Activated T-helper 17 cell treated with anti-CD3 and anti-CD28 coated beads, Interleukin-2, amount 50 U/mL, for 72 hours (primary cell): ENCODE data around the gene GLDN. TPM values are rescaled to one million over a fixed set of nuclear protein-coding genes. Genes with fewer than 3 reads are reported as not detected.
A peak's percentile ranks its signal among the peaks of the same experiment; 100 is the strongest.

Source experiments
- ATAC-seq: fragments of 150-1000 bp; cut with Tn5 transposase; replicated peaks from 2 replicates; pipeline ENCODE4 v1.10.0; 2021; ENCODE audit warnings: mild to moderate bottlenecking, moderate library complexity
- H3K27ac Mint-ChIP-seq: one replicate; pipeline ENCODE4 v1.8.0; 2022; ENCODE audit warnings: mixed read lengths
- H3K27me3 Mint-ChIP-seq: one replicate; pipeline ENCODE4 v1.8.0; 2022; ENCODE audit warnings: mixed read lengths
- H3K36me3 Mint-ChIP-seq: one replicate; pipeline ENCODE4 v1.8.0; 2022; ENCODE audit warnings: low read depth, mild to moderate bottlenecking, mixed read lengths
- H3K4me1 Mint-ChIP-seq: one replicate; pipeline ENCODE4 v1.8.0; 2022; ENCODE audit warnings: mixed read lengths
- H3K4me3 Mint-ChIP-seq: one replicate; pipeline ENCODE4 v1.8.0; 2022; ENCODE audit warnings: mild to moderate bottlenecking, mixed read lengths
- H3K9me3 Mint-ChIP-seq: one replicate; pipeline ENCODE4 v1.8.0; 2022; ENCODE audit warnings: mixed read lengths
- total RNA-seq, 2 donors: library from RNA; stranded (reverse); gene quantifications; one replicate each; pipeline ENCODE4 v1.2.3, GENCODE V29; 2022

GLDN gene
- total RNA-seq: not detected

GRCh38 chr15:51341366-51342226 lies at the start of gene GLDN:
Gene GLDN (plus strand): TSS chr15:51341655. CDS start chr15:51341685, 30 bp downstream.
- Mint-ChIP-seq H3K9me3 (peaks cover 3% of the 10 kb centered on the region), H3K4me1 (no peaks in the 10 kb centered on the region), H3K27ac (no peak within 1 kb of the TSS), H3K4me3 (no peak within 1 kb of the TSS), H3K27me3 (peaks cover 16% of the 10 kb centered on the region), H3K36me3 (no peaks in the 10 kb centered on the region)
- ATAC-seq: no peak

DNA sequence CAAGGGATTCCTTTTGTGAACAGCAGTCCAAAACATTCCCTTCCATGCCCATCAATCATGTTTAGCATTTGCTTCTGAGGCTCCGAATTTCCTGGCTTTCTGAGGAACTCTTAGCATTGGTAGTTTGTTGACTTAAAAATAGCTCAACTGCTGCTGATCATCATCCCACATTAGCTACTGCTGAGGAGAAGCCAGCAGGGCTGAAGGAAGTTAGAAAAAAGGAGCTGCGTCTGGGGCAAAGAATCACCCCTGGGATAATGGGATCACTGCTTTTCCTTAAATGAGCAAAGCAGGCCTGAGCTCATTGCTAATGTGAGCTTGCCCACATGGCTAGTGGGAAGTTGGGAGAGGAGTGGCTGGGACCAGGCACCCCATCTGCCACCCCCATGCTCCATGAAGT lies 42.8 kb upstream of the GLDN start:
- no peak for ATAC-seq
- Mint-ChIP-seq H3K27me3 (peaks cover 11% of the 10 kb centered on the region), H3K36me3 (no peaks in the 10 kb centered on the region), H3K4me3 (no peak overlapping the region), H3K4me1 (peaks cover 4% of the 10 kb centered on the region), H3K9me3 (no peaks in the 10 kb centered on the region), H3K27ac (no peak overlapping the region)

DNA sequence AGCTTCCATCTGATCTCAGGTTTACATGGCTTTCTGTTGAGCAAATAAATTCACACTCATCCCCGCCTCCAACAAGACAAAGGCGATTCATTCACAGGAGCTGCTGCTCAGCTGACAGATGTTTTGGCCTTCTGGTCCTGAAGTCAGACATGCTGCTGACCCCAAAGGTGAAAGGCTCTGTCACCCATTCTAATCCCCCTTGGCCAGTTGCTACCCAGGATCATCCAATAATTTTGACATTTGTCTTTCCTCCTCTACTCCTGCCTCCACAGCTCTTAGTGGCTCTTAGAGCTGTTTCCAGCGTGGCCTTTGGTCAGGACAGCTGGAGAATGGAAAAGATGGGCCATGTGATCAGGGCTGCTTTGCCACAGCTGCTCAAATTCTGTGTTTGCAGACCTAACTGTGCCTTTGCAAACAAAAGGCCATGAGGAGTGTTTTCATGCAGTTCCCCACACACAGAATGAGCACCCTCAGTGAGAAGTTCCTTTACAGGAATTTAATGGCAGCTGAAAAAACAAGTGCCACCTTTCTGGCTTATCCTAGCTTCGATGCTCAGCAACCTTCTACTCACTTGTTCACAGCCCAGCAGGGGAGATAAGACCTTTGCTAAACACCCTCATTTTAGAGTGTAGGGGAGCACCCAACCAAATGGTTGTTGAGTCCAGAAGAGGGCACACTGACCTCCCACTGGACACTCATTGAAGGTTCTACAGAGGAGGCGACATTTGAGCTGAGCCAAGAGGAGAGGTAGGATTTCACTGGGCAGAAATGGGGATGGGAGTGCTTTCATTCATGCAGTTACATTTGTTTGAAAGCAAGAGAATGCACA lies 42.1 kb upstream of the GLDN start:
- H3K4me1 Mint-ChIP-seq: peaks cover 4% of the 10 kb centered on the region
- no peaks in the 10 kb centered on the region for H3K9me3 Mint-ChIP-seq
- no peak overlapping the region for H3K27ac Mint-ChIP-seq
- no peaks in the 10 kb centered on the region for H3K36me3 Mint-ChIP-seq
- no peak overlapping the region for H3K4me3 Mint-ChIP-seq
- no peak for ATAC-seq
- H3K27me3 Mint-ChIP-seq: peaks cover 12% of the 10 kb centered on the region

DNA sequence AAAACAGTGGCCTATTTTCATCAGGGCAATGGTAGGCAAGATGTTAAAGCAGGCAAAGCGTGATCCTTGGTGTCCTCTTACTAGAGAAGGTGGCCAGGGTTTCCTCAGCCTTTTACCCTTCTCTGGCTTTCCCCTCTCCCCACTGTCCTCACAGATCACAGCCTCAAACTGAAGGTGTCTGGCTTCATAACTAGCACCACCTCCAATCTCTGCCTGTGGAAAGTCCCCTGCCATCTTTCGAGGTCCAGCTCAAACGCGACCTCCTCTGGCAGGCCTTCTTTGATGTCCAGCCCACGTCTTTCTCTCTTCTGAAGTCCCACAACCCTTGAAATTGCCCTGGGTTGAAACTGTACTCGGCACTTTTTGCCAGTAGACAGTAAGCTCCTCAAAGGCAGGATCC lies 39.0 kb upstream of the GLDN start:
- no peak overlapping the region for H3K27ac Mint-ChIP-seq
- H3K36me3 Mint-ChIP-seq: no peaks in the 10 kb centered on the region
- ATAC-seq: no peak
- no peak overlapping the region for H3K4me3 Mint-ChIP-seq
- H3K9me3 Mint-ChIP-seq: no peaks in the 10 kb centered on the region
- no peaks in the 10 kb centered on the region for H3K4me1 Mint-ChIP-seq
- H3K27me3 Mint-ChIP-seq: peaks cover 5% of the 10 kb centered on the region

GRCh38 chr15:51303462-51303980 lies 37.9 kb upstream of the GLDN start:
- no peak overlapping the region for H3K27ac Mint-ChIP-seq

DNA sequence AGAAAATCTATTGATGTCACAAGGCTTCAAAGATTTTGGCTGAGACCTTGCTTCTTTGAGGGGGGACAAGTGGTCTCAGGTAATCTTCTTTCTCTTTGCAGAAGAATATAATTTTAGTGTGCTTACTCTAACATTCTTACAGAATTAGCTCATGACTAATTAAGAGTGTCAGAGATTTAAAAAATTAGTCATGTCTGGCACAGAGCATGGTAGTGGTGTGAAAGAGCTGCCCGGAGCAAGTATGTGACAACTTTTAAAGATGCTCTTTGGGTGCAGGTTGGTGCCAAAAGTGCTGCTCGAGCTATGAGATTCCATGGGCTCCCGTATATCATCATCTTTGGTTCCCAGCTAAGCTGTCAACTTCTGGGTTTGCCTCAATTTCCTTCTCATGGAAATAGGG lies 34.1 kb upstream of the GLDN start:
- H3K27ac Mint-ChIP-seq: no peak overlapping the region
- no peaks in the 10 kb centered on the region for H3K9me3 Mint-ChIP-seq
- H3K4me3 Mint-ChIP-seq: no peak overlapping the region
- H3K4me1 Mint-ChIP-seq: no peaks in the 10 kb centered on the region
- peaks cover 7% of the 10 kb centered on the region for H3K27me3 Mint-ChIP-seq
- no peaks in the 10 kb centered on the region for H3K36me3 Mint-ChIP-seq
- ATAC-seq: no peak

More at GRCh38 chr15:51303462-51303980, 37.9 kb upstream of the GLDN start:
- H3K27me3 Mint-ChIP-seq: peaks cover 7% of the 10 kb centered on the region
- H3K4me1 Mint-ChIP-seq: no peaks in the 10 kb centered on the region
- H3K9me3 Mint-ChIP-seq: no peaks in the 10 kb centered on the region
- no peak for ATAC-seq
- no peak overlapping the region for H3K4me3 Mint-ChIP-seq
- H3K36me3 Mint-ChIP-seq: no peaks in the 10 kb centered on the region

DNA sequence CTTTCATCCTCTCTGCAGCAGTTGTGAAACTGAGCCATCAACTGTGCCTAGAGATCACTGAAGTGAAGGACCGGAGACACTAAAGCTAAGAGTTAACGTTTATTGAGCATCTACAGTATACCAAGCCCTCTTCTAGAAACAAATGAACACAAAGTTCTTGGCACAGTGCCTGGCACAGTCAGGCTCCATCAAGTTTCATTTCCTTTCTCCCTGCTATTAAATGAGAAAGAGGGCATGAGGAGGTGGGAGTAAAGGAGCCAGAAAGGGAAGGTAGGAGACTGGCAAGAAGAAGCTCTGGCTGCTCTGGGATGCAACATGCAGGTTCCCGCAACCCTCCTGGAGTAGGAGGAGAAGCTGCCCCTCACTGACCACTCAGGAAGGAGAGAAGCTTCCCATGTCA lies 33.6 kb upstream of the GLDN start:
- no peak overlapping the region for H3K27ac Mint-ChIP-seq
- H3K9me3 Mint-ChIP-seq: no peaks in the 10 kb centered on the region
- H3K4me1 Mint-ChIP-seq: peaks cover under 1% of the 10 kb centered on the region
- peaks cover 9% of the 10 kb centered on the region for H3K27me3 Mint-ChIP-seq
- H3K4me3 Mint-ChIP-seq: no peak overlapping the region
- no peak for ATAC-seq
- H3K36me3 Mint-ChIP-seq: no peaks in the 10 kb centered on the region

- Mint-ChIP-seq H3K27ac (no peak overlapping the region), H3K9me3 (no peaks in the 10 kb centered on the region), H3K27me3 (peaks cover 14% of the 10 kb centered on the region), H3K36me3 (no peaks in the 10 kb centered on the region), H3K4me1 (peaks cover 7% of the 10 kb centered on the region), H3K4me3 (no peak overlapping the region)
- no peak for ATAC-seq
Observed at GRCh38 chr15:51310064-51310463, 31.4 kb upstream of the GLDN start.

- no peaks in the 10 kb centered on the region for H3K36me3 Mint-ChIP-seq
- no peak overlapping the region for H3K27ac Mint-ChIP-seq
- H3K9me3 Mint-ChIP-seq: no peaks in the 10 kb centered on the region
- H3K4me1 Mint-ChIP-seq: peaks cover 8% of the 10 kb centered on the region
- H3K27me3 Mint-ChIP-seq: peaks cover 15% of the 10 kb centered on the region
- ATAC-seq: no peak
- no peak overlapping the region for H3K4me3 Mint-ChIP-seq
Observed at GRCh38 chr15:51311510-51311909, 29.9 kb upstream of the GLDN start.

DNA sequence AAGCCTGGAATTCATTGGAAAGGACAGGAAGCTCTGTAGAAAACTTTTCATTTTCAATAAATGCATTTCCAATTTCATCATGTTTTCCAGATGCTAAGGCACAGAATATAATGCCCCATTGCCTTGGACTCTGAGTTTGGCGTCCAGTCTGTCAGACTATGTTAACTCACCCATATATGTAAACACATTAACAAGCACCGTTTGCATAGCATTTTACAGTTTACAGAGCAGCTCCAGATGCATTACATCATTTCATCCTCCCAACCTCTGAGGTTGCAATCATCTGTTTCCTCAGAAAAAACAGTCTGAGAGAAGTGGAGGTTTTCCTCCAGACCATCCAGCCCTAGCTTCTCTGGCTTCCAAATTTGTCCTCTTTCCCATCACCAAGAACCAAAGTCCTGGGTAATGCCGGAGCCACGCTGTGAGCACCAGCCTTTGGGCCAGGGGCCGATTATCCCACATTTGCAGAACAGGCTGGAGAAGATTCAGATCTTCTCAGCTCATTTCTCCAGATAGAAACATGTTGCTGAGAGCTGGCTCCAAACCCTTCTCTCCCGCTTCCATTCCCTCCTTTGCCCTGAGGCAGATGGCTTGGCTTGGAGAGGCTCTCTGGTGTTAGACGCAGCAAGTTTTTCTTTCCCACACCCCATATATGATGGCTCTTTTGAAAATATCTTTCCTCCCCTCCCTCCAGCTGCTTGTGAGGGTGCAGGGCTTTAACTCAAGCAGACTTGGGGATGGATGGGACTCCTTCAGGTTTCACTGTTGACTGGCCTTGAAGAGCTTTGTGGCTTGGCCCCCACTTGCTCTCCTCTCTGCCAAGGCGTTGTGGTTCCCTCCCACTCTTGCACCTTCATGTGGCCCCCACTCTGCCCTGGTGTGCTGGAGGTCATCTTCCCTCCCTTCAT lies 29.0 kb upstream of the GLDN start:
- Mint-ChIP-seq H3K4me1 (peaks cover 8% of the 10 kb centered on the region), H3K36me3 (no peaks in the 10 kb centered on the region), H3K9me3 (no peaks in the 10 kb centered on the region), H3K4me3 (no peak overlapping the region), H3K27ac (no peak overlapping the region), H3K27me3 (peaks cover 15% of the 10 kb centered on the region)
- no peak for ATAC-seq

GRCh38 chr15:51313074-51313393 lies 28.4 kb upstream of the GLDN start:
- peaks cover 8% of the 10 kb centered on the region for H3K4me1 Mint-ChIP-seq
- H3K27ac Mint-ChIP-seq: no peak overlapping the region
- peak; percentile 21 for ATAC-seq
- no peaks in the 10 kb centered on the region for H3K36me3 Mint-ChIP-seq
- no peaks in the 10 kb centered on the region for H3K9me3 Mint-ChIP-seq
- peaks cover 13% of the 10 kb centered on the region for H3K27me3 Mint-ChIP-seq
- no peak overlapping the region for H3K4me3 Mint-ChIP-seq

DNA sequence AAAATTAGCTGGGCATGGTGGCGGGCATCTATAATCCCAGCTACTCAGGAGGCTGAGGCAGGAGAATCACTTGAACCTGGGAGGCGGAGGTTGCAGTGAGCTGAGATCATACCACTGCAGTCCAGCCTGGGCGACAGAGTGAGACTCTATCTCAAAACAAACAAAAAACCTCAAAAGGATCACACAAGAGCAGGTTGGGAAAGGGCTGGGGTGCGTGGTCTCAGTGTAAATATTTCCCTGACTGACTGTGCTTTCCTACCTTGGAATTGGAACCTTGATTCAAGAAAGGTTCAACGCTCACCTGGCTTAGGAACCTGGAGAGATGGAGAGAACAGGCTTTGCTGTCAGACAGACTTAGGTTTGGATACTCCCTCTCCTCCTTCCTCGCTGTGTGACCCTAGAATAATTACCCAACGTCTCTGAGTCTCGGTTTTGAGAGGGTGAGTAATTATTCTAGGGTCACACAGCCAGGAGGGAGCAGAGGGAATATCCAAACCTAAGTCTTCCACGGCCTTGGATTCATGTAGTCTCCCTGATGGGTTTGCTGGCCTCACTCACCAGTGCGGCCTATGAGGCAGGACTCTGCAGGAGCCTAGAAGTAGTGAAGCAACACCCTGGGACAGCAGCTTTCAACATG lies 27.7 kb upstream of the GLDN start:
- Mint-ChIP-seq H3K36me3 (no peaks in the 10 kb centered on the region), H3K9me3 (no peaks in the 10 kb centered on the region), H3K4me3 (no peak overlapping the region), H3K4me1 (peaks cover 8% of the 10 kb centered on the region), H3K27me3 (peaks cover 13% of the 10 kb centered on the region), H3K27ac (no peak overlapping the region)
- no peak for ATAC-seq

GRCh38 chr15:51314391-51315337 lies 26.8 kb upstream of the GLDN start:
- Mint-ChIP-seq H3K4me1 (peaks cover 8% of the 10 kb centered on the region), H3K36me3 (no peaks in the 10 kb centered on the region), H3K27ac (no peak overlapping the region), H3K27me3 (peaks cover 13% of the 10 kb centered on the region), H3K9me3 (no peaks in the 10 kb centered on the region), H3K4me3 (no peak overlapping the region)
- no peak for ATAC-seq
